NCI-H1694 (cell line): ENCODE measurements around the gene TAL1.

Source experiments
- DNase-seq: peaks from one replicate; lab custom pipeline; 2025; lab: John Stamatoyannopoulos, UW

TAL1 gene

GRCh38 chr1:47229886-47230691, 1.9 kb downstream of the TAL1 start:
- no peak for DNase-seq

DNA sequence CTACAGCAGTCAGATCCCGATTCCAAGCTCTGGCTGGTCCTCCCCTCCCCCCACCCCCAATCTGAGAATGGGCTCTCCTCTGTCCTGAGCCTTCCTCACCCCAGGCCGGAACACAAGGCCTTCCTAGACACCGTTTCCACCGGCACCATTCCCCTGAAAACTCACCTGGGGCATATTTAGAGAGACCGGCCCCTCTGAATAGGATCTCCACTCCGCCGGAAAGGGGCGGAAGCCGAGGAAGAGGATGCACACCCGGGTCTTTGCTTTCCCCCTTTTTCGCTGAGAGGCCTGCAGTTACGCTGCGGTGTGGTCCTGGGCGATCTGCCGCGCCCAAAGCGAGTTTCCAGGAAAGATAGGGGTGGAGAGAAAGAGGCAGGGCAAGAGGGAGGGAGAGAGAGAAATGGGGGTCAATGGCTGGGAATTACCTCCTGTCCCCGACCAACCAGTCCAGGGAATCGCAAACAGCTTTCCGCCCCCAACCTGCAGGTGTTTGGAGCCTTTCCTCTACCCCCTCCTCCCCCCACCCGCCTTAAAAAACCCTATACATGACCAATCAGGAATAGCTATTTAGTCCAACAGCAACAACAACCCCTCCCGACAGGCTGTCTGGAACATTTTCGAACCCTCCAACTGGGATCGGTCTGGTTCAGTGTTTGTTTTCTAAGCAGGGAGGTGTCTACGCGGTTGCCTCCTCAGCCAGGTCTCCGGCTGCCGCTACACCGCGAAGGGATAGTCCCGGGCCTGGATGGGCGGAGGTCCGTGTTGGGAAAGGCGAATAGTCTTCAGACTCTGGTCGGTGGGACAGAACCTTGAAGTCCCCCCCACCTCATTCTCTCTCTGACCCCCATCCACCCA, 2.8 kb downstream of the TAL1 start:
- DNase-seq = no peak

DNA sequence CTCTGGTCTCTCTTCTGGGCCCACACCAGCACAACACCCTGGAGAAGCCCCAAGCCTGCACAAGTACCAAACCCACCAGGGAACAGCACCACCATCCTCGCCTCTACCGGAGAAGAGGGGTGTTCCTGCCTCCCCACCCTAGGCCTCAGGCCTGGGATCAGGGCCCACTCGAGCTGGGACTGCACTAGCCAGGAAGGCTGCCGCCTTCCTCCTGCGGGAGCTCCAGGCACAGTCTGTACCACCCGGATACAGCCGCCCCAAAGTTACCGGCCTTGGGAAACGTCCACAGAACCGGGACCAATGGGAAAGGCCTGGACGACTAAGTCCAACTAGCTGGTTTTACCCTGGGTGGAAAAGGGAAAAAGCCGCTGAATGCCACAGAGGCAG, 3.4 kb downstream of the TAL1 start:
- DNase-seq = no peak

GRCh38 chr1:47227341-47228232, 4.4 kb downstream of the TAL1 start:
- DNase-seq = no peak

- DNase-seq = no peak
Observed at GRCh38 chr1:47226839-47227215, 5.2 kb downstream of the TAL1 start.

GRCh38 chr1:47226121-47226838, 5.7 kb downstream of the TAL1 start:
- no peak for DNase-seq

GRCh38 chr1:47225430-47226100, 6.5 kb downstream of the TAL1 start:
- no peak for DNase-seq

- no peak for DNase-seq
Observed at GRCh38 chr1:47224676-47225399, 7.2 kb downstream of the TAL1 start.

DNA sequence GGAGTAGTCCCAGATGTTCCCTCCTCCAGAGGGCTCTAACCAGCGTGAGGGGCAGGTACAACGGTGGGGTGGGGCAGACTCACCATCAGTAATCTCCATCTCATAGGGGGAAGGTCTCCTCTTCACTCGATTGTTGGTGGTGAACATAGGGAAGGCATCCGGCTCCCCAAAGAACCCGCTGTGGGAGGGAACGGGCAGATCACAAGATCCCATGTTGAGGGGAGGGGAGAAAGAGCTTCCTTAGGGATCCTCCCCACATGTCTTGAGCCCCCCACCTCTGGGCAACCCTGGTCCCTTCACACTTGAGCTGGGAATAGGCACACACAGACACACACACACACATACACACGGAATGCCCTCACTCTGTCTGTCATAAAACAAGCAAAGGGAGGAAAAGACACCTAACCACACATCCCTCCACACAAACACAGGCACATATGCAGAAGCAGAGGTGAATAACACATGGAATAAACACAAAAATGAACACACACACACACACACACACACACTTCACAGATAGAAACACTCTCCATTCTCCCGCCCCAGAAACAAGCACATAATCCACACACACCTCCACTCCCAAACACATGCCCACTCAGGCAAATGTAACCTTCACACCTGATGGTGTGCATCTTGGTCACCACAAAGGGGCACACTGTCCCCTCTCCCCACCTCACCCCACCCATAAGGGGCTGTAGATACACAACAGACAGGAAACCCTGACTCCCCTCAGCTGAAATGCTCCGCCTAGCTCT, 7.9 kb downstream of the TAL1 start:
- DNase-seq = no peak

DNA sequence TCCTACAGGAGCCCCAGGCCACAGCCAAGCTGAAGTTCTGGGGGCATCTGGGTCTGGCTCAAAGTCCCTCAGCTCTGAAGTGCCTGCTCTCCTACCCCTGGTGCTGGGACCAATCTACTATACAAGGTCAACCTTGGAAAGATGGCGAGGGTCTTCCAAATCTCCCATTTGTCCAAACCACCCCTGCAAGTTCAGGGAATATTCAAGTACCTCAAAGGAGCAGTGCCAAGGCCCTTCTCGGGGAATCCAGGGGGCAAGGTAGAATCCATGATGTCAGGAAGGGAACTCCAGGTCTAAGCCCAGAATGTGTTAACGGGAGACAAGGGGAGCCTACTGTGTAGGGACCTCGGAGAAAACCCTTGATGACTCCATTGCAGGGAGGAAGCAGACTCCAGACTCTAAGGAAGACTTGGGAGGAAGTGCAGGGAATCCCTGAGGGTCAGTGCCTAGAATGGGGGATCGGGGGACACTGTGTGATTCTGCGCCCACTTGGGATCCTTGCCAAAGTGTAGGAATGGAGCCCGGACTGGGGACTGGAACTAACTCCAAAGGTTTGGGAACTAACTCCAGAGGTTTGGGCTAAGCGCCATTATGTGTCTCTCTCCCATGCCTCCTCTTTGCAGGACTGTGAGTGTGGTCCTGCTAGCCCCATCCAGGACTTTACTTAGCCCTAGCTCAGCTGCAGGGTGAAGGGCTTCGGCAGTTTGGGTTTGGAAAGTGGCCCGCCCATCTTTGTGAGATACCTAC, 8.7 kb downstream of the TAL1 start:
- DNase-seq = no peak

DNA sequence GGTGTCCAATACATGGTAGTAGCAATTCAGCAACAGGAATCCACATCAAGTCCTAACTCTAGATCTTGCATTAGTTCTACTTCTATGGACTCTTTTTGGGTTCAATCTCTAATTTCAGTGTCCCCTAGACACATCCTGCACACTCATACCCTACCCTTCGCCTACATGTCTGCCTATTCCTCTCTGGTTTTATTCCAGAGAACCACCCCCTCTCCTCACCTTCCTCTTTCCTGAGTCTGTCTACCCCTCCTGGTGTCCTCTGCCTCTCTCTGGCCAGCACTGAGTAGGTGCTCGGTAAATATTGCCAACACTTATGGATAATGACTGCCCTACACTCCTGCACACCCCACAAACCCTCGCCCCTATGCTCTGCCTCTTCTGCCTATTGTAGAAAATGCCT, 9.5 kb downstream of the TAL1 start:
- no peak for DNase-seq

DNA sequence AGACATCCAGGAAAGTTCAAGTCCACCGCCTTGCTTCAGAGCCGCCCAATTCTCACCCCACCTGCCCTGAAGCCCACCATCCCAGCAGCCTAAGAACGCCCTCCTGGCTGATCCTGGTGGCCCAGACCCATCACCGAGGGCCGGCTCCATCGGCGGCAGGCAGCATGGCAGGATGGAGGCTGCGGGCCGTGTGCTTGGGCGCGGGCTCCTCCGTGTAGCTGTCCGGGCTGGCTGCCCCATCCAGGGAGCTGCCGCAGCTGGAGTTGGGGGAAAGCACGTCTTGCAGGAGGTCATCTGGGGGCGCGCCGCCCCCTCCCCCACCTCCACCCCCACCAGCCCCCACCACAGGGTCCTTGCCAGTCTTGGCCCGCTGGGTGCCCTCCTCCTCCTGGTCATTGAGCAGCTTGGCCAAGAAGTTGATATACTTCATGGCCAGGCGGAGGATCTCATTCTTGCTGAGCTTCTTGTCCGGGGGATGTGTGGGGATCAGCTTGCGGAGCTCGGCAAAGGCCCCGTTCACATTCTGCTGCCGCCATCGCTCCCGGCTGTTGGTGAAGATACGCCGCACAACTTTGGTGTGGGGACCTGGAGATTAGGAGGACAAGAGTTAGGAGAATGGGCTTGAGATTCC, 12.3 kb downstream of the TAL1 start:
- DNase-seq = no peak

DNA sequence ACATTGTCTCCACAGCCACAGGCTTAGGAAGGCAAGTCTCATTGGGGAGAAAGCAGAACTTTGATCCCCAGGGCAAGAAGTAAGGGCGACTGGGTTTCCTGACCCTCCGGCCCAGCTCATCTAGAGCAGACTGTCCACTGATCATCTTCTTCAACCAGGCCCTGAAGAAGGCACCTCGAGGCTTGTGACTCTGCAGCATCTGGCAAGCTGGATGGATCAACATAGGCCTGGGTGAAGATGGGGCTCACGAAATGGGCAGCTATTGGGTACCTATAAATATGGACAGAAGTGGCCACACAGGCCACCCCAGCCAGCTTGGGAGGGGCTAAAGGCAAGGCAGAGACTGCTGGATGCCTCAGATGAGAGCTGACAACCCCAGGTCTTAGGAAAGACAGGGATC, 13.0 kb downstream of the TAL1 start:
- DNase-seq = no peak

- DNase-seq = no peak
Observed at GRCh38 chr1:47216278-47217059, 15.6 kb downstream of the TAL1 start.

DNA sequence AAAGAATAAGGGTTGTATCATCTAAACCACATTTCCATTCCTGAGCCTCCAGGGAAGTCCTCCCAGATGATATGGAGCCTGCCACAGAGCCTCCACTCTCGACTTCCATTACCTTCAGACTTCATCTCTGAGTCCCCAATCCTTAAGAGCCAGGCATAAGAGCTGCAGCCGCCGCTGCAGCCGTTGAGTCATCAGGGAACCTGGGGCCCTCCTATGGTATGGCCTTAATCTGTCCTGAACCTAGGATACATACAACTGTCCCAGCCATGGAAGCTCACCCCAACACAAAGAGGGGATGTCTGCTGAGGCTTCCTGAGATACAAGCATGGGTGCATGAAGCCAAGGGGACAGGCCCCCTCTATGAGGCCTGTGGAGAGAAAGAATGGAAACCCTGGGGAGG, 16.3 kb downstream of the TAL1 start:
- no peak for DNase-seq

DNA sequence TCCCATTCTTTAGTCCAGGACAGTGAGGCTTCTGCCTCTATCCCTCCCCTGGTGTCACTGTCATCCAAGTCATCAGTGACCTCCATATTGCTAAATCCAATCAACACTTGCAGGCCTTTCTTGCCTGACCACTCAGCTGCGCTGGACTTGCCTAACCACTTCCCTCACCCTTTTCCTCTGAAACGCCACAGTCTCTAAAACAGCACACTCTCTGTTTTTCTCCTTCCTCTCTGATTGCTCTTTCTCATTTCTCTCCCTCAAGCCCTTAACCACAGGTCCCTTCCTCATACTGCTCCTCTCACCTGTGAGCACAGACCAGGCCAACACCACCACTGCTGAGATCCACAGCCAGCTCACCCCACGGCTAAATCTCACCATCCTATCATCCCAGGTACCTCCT, 17.5 kb downstream of the TAL1 start:
- no peak for DNase-seq

DNA sequence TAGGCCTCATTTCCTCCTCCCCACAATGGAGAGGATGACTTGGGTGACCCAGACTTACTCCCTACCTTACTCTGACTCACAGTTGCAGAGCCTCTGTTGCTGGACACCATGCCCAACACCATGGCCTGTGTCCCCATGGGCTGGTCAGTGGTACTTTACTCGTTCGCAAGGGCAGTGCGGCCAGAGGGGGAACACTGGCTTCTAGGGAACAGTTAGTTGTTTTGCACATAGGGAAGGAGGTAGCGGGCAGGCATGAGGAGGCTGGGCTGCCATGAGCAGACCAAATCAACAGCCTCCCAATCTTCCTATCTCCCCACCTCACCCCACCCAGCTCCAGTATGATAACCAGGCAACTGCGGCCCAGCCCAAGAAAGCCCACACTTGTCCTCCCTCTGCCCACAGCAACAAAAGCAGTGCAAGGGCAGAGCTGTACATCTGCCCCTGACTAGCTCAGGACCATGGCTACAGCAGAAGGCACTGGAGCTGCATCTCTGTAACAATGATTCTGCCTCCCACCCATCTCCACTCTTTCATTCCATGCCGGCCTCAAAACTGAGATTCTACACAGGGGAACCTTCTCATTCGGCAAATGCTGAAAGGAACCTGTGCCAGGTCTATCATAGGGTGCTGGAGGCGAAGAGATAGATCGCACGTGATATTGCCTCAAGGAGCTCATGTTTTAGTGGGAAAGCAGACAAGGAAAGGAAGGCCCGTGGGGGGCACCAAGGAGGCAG, 18.6 kb downstream of the TAL1 start:
- no peak for DNase-seq
